Astrocyte (in vitro differentiated cells and primary cell): ENCODE data around the gene USP49. TPM values are rescaled to one million over a fixed set of nuclear protein-coding genes. Genes with fewer than 3 reads are reported as not detected.

Experiments used
- DNase-seq: peaks from one replicate; pipeline ENCODE4 v3.0.0-alpha.2; 2010; ENCODE audit warnings: low read depth
- FAIRE-seq: peaks from 2 replicates; lab custom pipeline; 2011; peaks lifted over from hg19 to GRCh38; lab: Jason Lieb, UNC
- H2AFZ ChIP-seq: 2 replicates; pipeline ENCODE4 v1.6.0; 2012; ENCODE audit warnings: low read depth, low read length, inconsistent platforms
- H3K27ac ChIP-seq: 2 replicates; pipeline ENCODE4 v1.5.1; 2011; ENCODE audit warnings: low read depth, low read length, inconsistent platforms
- H3K27me3 ChIP-seq: 2 replicates; pipeline ENCODE4 v1.6.0; 2011; ENCODE audit warnings: low read length, inconsistent platforms; ENCODE audit not compliant: insufficient read depth
- H3K36me3 ChIP-seq: 2 replicates; pipeline ENCODE4 v1.5.1; 2011; ENCODE audit warnings: low read length, inconsistent platforms; ENCODE audit not compliant: insufficient read depth
- H3K4me1 ChIP-seq: 2 replicates; pipeline ENCODE4 v1.5.1; 2011; ENCODE audit warnings: low read length, inconsistent platforms; ENCODE audit not compliant: insufficient read depth
- H3K4me2 ChIP-seq: 2 replicates; pipeline ENCODE4 v1.6.0; 2012; ENCODE audit warnings: low read length, inconsistent platforms
- H3K4me3 ChIP-seq: 2 replicates; pipeline ENCODE4 v1.5.1; 2011; ENCODE audit warnings: low read depth, mild to moderate bottlenecking, low read length, inconsistent platforms; ENCODE audit not compliant: insufficient read depth
- H3K79me2 ChIP-seq: 2 replicates; pipeline ENCODE4 v1.6.0; 2012; ENCODE audit warnings: mild to moderate bottlenecking, low read length, inconsistent platforms; ENCODE audit not compliant: insufficient read depth
- H3K9ac ChIP-seq: 2 replicates; pipeline ENCODE4 v1.6.0; 2012; ENCODE audit warnings: mild to moderate bottlenecking, low read length, inconsistent platforms
- H3K9me3 ChIP-seq: 2 replicates; pipeline ENCODE4 v1.5.1; 2012; ENCODE audit warnings: low read depth, mild to moderate bottlenecking, low read length, inconsistent platforms; ENCODE audit not compliant: insufficient read depth
- H4K20me1 ChIP-seq: 2 replicates; pipeline ENCODE4 v1.6.0; 2012; ENCODE audit warnings: low read length, inconsistent platforms; ENCODE audit not compliant: insufficient read depth
- H3K27ac Mint-ChIP-seq: one replicate; pipeline ENCODE4 v1.8.0; 2021; ENCODE audit warnings: mild to moderate bottlenecking, mixed read lengths; ENCODE audit not compliant: unreplicated experiment
- H3K27me3 Mint-ChIP-seq: one replicate; pipeline ENCODE4 v1.8.0; 2021; ENCODE audit warnings: low read depth, mixed read lengths; ENCODE audit not compliant: unreplicated experiment
- H3K36me3 Mint-ChIP-seq: one replicate; pipeline ENCODE4 v1.8.0; 2021; ENCODE audit warnings: low read depth, mixed read lengths; ENCODE audit not compliant: unreplicated experiment
- H3K4me1 Mint-ChIP-seq: one replicate; pipeline ENCODE4 v1.8.0; 2021; ENCODE audit warnings: low read depth, mixed read lengths; ENCODE audit not compliant: unreplicated experiment
- H3K4me3 Mint-ChIP-seq: one replicate; pipeline ENCODE4 v1.8.0; 2021; ENCODE audit warnings: mild to moderate bottlenecking, moderate library complexity, mixed read lengths; ENCODE audit not compliant: unreplicated experiment
- H3K9me3 Mint-ChIP-seq: one replicate; pipeline ENCODE4 v1.8.0; 2021; ENCODE audit warnings: mild to moderate bottlenecking, mixed read lengths; ENCODE audit not compliant: unreplicated experiment
- EZH2 ChIP-seq: IDR thresholded peaks from 2 replicates; pipeline ENCODE4 v1.6.1; 2012; ENCODE audit warnings: mild to moderate bottlenecking, low read length, inconsistent platforms; ENCODE audit not compliant: insufficient read depth
- total RNA-seq: library from RNA; stranded (reverse); gene quantifications from 2 replicates; pipeline ENCODE4 v1.2.1, GENCODE V29; 2021
- TF ChIP-seq, protein P1 (sequence below): IDR thresholded peaks from 2 replicates; pipeline ENCODE4 v1.5.1; 2011; ENCODE audit warnings: low read depth, mild to moderate bottlenecking, inconsistent platforms, low read length, moderate library complexity; ENCODE audit not compliant: insufficient read depth

The USP49 gene
- total RNA-seq, 1 donor from 2014 or later, result 5.5 TPM

DNA sequence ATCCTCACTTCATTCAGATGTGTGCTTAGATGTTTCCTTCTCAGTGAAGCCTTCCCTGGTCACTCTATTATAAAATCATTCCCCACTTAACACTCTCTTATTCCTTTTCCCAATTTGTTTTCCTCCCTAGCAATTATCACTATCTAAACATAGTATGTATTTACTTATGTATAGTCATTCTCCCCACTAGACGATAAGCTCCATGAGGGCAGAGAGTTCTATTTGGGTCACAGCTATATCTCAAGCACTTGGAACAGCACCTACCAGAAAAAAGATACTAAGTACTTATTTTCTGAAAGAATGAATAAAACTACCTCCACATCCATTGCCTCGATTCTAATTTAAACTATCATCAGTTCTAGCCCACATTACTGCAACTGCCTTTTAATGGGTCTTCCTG, 36.5 kb downstream of the USP49 start:
- Histone ChIP-seq H3K4me1 (no peaks in the 10 kb centered on the region), H2AFZ (no peak overlapping the region), H3K9me3 (no peaks in the 10 kb centered on the region), H3K79me2 (no peaks in the 10 kb centered on the region), H3K27ac (no peak overlapping the region), H3K36me3 (no peaks in the 10 kb centered on the region), H3K9ac (no peak overlapping the region), H3K27me3 (no peaks in the 10 kb centered on the region), H3K4me3 (no peak overlapping the region), H4K20me1 (no peaks in the 10 kb centered on the region), H3K4me2 (no peak overlapping the region)
- H3K4me1 Mint-ChIP-seq, result no peaks in the 10 kb centered on the region
- H3K9me3 Mint-ChIP-seq, result no peaks in the 10 kb centered on the region
- TF ChIP-seq EZH2, result no peak
- TF ChIP-seq, protein P1, sequence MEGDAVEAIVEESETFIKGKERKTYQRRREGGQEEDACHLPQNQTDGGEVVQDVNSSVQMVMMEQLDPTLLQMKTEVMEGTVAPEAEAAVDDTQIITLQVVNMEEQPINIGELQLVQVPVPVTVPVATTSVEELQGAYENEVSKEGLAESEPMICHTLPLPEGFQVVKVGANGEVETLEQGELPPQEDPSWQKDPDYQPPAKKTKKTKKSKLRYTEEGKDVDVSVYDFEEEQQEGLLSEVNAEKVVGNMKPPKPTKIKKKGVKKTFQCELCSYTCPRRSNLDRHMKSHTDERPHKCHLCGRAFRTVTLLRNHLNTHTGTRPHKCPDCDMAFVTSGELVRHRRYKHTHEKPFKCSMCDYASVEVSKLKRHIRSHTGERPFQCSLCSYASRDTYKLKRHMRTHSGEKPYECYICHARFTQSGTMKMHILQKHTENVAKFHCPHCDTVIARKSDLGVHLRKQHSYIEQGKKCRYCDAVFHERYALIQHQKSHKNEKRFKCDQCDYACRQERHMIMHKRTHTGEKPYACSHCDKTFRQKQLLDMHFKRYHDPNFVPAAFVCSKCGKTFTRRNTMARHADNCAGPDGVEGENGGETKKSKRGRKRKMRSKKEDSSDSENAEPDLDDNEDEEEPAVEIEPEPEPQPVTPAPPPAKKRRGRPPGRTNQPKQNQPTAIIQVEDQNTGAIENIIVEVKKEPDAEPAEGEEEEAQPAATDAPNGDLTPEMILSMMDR, result no peak
- H3K4me3 Mint-ChIP-seq, result no peak overlapping the region
- no peaks in the 10 kb centered on the region for H3K27me3 Mint-ChIP-seq
- H3K27ac Mint-ChIP-seq, result no peak overlapping the region
- H3K36me3 Mint-ChIP-seq, result no peaks in the 10 kb centered on the region
- FAIRE-seq (no peak), DNase-seq (no peak)

DNA sequence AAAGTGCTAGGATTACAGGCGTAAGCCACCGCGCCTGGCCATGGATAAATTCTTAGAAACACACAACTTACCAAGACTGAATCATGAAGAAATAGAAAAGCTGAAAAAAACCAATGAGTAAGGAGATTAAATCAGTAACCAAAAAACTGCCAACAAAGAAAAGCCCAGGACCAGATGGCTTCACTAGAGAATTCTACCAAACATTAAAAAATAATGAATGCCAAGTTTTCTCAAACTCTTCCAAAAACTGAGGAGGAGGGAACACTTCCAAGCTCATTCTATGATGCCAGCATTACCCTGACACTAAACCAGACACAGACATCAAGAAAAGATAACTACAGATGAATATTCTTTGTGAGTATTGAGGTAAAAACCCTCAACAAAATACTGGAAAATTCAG, 44.3 kb downstream of the USP49 start:
- Mint-ChIP-seq H3K4me3 (no peak overlapping the region), H3K4me1 (peaks cover 10% of the 10 kb centered on the region), H3K27ac (no peak overlapping the region), H3K27me3 (no peaks in the 10 kb centered on the region), H3K9me3 (no peaks in the 10 kb centered on the region), H3K36me3 (peaks cover 4% of the 10 kb centered on the region)
- Histone ChIP-seq H3K4me3 (no peak overlapping the region), H3K27ac (no peak overlapping the region), H3K4me2 (no peak overlapping the region), H3K36me3 (no peaks in the 10 kb centered on the region), H3K27me3 (no peaks in the 10 kb centered on the region), H3K9me3 (no peaks in the 10 kb centered on the region), H3K79me2 (no peaks in the 10 kb centered on the region), H2AFZ (no peak overlapping the region), H4K20me1 (no peaks in the 10 kb centered on the region), H3K4me1 (peaks cover 6% of the 10 kb centered on the region), H3K9ac (no peak overlapping the region)
- TF ChIP-seq, protein P1, result no peak
- no peak for TF ChIP-seq EZH2
- DNase-seq (no peak), FAIRE-seq (no peak)

DNA sequence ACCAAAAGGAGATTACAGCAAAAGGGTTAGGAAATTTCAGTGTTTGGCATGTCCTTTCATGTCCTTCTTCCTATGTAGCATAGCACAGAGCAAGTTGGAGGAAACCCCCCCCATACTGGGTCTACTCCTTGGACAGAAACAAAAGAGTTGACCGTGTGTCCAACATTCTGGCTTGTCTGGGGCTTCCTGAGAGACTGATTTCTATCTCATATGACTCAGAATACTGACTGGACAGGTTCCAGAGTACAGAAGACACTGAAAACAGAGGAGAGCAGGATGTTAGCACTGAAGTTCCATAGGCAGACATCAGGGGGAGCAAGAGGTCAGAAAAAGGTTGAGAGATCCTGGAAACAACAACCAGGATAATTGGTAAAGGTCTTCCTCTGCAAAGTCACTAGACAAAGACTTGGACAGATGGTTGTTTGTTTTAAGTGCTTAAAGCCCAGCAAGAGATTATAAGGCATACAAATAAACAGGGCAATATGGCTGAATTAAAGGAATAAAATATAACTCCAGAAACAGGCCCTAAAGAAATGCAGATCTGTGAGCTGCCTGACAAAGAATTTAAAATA, 48.4 kb downstream of the USP49 start:
- peak overlapping the region; percentile 94 for H3K27ac Mint-ChIP-seq
- Histone ChIP-seq H3K27me3 (no peaks in the 10 kb centered on the region), H4K20me1 (no peaks in the 10 kb centered on the region), H3K4me1 (peaks cover 6% of the 10 kb centered on the region), H3K4me2 (peak overlapping the region; percentile 39), H3K36me3 (no peaks in the 10 kb centered on the region), H3K79me2 (no peaks in the 10 kb centered on the region), H3K9ac (peak overlapping the region; percentile 39), H3K4me3 (no peak overlapping the region), H2AFZ (peak overlapping the region; percentile 57), H3K9me3 (no peaks in the 10 kb centered on the region), H3K27ac (peak overlapping the region; percentile 60)
- peak; percentile 99 for FAIRE-seq
- TF ChIP-seq, protein P1, result peak; percentile 93
- no peak for TF ChIP-seq EZH2
- DNase-seq, result peak; percentile 91
- H3K27me3 Mint-ChIP-seq, result no peaks in the 10 kb centered on the region
- H3K9me3 Mint-ChIP-seq, result no peaks in the 10 kb centered on the region
- H3K36me3 Mint-ChIP-seq, result peaks cover 4% of the 10 kb centered on the region
- H3K4me1 Mint-ChIP-seq, result peaks cover 10% of the 10 kb centered on the region
- peak overlapping the region; percentile 45 for H3K4me3 Mint-ChIP-seq
